CD4-positive, alpha-beta T cell treated with Interleukin-15 for 1 hour (primary cell): Measurements from ENCODE around the gene PGPEP1.
"Not testable (repeated sequence)": the region's sequence is repeated elsewhere in the genome, so short reads cannot be mapped to it uniquely, and the experiment has no call there.

Source experiments
- DNase-seq: peaks from one replicate; pipeline ENCODE4 v3.0.0-alpha.2; 2020

PGPEP1 gene

DNA sequence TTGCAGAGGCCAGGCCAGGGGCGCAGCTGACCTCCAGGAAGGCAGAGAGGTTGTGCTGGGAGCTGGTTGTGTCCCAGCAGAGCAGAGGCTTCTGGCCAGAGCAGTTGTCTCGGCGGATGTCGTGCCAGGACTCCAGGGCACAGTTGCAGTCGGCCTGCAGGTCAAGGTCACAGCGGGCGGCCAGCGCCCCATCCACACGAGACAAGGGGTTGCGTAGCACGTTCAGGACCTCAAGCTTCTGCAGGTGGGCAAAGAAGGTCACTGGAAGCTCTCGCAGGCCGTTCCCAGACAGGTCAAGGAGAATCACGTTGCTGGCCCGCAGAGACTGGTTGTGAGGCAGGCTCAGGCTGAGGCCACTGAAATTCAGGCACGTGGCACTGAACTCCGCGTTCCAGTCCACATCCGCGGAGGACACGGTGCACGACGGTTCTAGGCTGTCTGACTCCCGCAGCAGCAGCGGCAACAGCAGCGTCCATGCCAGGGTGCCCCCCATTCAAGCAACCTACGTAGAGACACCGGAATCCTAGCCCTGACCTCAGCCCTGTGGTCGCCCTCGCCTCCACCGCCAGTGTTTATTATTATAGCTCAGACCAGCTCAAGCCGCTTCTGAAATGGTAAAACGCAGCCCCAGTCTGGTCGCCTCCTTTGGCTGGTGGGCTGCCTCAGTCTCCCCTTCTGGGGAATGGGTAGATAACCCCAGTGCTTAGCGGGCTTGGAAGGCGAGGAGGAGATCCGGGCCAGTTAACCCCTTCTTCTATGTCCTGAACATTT is 56.3 kb downstream of the PGPEP1 start:
- no peak for DNase-seq

DNA sequence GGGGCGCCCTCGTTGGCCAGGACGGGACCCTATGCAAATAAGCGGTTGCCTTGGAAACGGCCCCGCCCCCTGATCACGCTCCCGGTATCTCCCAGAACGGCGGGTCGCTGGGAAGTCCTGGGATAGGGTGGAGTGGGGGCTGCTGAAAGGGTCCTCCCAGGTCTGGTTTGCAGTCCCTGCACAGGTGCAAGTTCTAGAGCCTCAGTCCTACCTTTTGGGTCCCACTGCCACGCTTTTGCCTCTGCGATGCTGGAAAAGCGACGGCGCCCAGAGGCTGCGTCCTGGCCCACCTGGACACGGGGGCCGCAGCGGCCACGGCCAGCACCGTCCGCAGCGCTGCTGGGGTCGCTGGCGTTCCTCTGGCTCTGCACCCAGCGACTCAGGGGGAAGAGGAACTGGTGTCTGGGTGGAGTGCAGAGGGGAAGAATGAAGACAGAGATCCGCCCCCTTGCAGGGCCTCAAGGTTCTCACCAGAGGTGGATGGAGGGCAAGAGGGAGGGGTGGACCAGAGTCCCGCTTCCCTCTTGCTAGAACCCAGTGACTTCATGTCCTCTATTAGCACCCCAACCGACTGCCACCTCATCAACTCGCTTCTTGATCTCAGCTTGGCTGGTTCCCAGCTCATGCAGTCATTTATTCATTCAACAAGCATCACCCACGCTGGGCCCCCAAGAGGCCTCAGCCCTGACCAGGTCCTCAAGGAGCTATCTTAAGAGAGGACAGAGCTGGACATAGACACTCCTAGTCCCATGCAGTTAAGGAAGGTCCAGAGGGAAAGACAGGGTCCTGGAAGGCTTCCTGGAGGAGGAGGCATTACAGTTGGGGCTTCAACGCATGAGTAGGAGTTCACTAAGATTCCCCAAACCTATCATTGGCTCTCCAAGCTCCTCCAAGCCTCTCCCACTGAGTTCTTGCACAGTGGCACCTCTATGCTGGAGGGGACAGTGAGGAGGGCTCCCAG is 57.1 kb downstream of the PGPEP1 start, which contains the start of gene LRRC25:
Gene LRRC25 (minus strand): TSS at position 381 of the 961 bp plus-strand sequence. CDS start 659 bp downstream, outside the sequence.
- peak; percentile 85 for DNase-seq

DNA sequence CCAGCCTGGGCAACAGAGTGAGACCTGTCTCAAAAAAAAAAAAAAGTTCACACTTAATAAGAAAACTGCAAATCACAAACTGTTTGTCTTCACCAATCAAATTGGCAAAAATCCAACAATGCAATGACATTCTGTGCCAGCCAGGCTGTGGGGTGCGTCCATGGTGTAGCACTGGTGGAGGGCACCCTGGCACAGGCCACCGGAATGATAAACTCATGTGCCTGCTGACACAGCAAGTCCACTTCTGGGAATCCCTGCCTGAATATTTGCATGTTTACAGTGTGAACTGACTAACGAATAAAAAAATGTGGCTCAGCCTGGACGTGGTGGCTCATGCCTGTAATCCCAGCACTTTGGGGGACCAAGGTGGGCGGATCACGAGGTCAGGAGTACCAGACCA is 58.6 kb downstream of the PGPEP1 start:
- DNase-seq = no peak

DNA sequence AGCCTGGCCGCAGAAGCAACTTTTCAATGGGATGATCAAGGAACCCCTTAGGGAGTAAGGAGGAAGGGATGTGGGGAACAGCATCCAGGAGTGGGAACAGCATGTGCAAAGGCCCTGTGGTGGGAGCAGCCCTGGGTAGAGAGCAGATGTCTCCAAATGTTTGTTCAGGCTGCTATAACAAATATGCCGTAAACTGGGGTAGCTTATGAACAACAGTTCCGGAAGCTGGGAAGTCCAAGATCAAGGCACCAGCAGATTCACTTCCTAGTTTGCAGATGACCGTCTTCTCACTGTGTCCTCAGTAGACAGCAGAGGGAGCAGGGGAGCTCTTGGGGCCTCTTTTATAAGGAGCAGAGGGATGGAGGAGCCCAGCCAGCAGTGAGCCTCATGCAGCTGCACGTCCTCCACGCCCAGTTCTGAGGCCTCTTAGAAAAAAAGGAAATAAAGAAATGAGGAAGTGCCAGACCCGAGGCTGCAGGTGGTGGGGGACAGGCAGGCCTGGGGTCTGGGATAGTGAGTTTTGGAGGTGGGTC is 61.2 kb downstream of the PGPEP1 start:
- peak; percentile 81 for DNase-seq

DNA sequence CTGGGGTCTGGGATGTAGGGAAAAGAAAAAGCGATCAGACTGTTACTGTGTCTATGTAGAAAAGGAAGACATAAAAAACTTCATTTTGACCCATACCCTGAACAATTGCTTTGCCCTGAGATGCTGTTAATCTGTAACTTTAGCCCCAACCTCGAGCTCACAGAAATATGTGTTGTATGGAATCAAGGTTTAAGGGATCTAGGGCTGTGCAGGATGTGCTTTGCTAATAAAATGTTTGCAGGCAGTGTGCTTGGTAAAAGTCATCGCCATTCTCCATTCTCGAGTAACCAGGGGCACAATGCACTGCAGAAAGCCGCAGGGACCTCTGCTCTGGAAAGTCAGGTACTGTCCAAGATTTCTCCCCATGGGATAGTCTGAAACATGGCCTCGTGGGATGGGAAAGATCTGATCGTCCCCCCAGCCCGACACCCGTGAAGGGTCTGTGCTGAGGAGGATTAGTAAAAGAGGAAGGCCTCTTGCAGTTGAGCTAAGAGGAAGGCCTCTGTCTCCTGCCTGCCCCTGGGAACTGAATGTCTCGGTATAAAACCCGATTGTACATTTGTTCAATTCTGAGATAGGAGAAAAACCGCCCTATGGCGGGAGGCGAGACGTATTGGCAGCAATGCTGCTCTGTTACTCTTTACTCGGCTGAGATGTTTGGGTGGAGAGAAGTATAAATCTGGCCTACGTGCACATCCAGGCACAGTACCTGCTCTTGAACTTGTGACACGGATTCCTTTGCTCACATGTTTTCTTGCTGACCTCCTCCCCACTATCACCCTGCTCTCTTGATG is 62.3 kb downstream of the PGPEP1 start:
- DNase-seq = not testable (repeated sequence)

DNA sequence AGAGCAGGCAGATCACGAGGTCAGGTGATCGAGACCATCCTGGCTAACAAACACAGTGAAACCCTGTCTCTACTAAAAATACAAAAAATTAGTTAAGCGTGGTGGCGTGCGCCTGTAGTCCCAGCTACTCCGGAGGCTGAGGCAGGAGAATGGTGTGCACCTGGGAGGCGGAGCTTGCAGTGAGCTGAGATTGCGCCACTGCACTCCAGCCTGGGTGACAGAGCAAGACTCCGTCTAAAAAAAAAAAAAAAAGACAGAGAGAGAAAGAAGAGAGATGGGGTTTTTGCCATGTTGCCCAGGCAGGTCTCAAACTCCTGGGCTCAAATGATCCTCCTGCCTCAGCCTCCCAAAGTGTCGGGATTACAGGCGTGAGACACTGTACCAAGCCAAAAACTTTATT is 65.4 kb downstream of the PGPEP1 start:
- DNase-seq = not testable (repeated sequence)

DNA sequence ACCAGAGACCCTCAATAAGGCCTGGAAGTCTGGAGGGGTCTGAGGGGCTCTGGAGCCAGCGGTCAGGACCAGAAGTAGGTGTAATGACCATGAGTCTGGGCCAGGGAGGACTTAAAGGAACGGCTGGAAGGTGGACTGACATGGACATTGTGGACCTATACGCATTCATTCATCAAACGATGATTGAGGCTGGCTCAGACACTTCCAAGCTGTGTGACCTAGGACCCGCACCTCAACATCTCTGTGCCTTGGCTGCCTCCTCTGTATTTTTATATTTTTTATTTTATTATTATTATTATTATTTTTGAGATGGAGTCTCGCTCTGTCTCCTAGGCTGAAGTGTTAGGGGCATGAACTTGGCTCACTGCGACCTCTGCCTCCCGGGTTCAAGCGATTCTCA is 66.4 kb downstream of the PGPEP1 start:
- no peak for DNase-seq

DNA sequence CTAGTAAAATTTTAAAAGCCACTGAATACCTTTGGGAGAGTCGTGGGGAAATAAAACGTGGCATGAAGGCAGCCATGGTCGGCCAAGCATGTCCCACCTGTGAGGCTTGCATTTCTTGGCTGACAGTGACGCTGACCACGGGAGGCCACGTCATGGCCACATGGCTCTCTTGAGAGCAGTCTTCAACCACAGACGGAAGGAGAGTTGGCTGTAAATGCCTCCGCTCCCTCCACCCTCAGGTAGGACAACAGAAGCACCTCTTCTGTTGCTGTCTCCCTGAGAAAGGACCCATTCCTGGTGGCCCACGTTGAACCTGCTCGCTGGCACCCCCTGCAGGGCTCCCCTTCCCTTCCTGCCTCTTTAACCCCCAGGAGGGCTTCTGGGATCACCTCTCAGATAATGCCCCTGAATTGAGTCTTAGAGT is 67.7 kb downstream of the PGPEP1 start:
- DNase-seq = peak; percentile 62

DNA sequence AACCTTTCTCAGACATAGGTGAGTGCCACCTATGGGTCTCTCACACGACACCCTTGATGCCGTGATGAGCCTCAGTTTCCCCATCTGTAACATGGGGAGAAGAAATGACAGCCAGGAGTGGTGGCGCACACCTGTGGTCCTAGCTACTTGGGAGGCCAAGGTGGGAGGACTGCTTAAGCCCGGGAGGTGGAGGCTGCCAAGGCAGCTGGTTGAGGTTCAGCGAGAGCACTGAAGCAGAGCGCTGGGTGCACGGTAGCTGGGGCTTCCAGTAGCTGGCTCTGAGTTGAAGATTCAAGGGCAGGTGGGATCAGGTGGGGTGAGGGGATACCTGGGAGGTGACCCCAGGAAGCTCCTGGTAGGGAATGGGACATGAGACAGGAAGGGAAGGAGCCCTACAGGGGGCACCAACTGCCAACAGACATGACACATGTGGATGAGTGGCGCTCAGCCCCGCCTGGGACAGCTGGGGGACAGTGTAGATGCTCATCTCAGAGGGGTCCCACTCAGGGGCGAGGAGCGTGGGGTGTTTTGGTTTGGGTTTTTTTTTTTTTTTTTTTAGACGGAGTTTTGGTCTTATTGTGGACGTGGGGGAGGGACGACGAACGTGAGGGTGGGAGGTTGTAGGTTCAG is 72.3 kb downstream of the PGPEP1 start:
- DNase-seq = no peak

DNA sequence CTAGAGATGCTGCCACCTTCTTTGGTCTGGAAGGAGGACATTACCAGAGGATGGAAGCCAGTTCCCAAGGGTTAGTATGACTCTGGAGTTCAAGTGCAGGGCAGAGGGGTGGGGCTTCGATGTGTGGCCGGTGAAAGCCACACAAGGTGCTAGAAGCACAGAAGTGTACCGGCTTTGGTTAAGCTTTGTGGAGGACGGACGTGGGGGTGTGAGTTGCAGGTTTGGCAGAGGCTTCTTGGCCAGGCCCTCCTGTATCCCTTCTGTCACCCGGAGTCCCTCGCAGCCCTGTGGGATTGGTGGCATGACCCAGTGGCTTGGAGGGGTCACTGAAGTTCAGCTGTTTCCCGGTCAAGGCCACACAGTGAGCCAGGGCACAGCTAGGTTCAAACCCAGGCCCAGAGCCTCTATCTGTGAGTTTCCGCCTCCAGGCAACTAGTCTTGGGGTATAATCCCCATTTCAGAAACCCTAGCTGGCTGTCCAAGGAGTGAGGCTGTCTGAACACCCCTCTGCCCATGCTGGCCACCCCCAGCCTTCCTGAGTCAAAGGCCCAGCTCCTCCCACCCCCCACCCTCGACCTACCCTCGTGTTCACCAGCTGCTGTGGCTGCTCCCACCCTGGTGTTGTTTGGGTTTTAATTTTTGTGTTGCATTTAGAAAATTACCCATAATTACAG is 74.2 kb downstream of the PGPEP1 start:
- no peak for DNase-seq

DNA sequence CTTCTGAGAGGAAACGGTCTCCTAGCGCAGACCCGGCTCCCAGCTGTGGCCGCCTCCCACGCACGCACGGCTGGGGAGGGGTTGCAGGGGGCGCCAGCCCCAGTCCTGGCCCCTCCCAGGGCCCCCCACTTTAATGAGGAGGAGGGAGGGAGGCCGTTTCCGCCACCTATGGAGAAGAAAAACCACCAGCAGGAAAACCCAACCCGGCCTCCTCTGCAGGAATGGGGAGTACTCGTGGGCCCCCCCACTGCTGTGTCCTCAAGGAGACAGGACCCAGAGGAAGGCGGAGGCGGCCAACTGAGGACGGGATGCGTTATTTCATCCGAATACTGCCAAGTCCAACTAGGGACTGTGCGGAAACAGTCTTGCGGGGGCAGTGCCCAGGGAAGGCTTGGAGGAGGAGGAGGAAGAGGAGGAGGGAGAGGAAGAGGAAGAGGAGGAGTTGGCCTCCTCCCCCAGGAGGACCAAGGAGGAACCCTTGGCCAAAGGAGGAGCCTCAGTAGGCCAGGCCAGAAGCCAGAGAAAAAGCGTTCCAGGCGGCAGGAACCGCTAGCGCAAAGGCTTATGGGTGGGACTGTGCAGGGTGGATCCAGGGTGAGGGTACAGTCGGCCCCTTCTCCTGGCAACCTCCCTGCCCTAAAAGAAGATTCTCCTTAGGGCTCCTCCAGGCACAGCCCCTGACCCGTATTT is 74.9 kb downstream of the PGPEP1 start:
- DNase-seq = no peak

DNA sequence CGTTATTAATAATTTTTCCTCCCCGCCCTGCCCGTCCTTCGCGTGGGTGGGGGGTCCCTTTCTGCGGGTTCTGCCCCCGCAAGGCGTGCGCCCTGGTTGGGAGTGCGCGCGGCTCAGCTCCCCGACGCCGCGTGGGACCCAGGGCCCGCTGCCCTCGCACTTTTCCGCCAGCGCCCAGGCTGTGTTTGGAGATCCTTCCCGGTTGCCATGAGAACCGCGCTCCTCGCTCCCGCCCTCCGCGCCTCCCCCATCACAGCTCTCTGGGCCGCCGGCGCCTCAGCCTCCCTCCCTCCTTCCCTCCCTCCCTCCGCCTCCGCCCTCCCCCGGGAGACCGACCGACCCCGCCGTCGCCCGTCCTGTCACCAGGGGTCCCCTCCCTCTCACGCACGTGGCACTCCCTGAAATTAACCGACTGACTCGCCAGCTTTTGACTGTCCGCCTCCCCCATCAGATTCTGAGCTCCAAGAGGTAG is 76.4 kb downstream of the PGPEP1 start:
- peak; percentile 91 for DNase-seq

DNA sequence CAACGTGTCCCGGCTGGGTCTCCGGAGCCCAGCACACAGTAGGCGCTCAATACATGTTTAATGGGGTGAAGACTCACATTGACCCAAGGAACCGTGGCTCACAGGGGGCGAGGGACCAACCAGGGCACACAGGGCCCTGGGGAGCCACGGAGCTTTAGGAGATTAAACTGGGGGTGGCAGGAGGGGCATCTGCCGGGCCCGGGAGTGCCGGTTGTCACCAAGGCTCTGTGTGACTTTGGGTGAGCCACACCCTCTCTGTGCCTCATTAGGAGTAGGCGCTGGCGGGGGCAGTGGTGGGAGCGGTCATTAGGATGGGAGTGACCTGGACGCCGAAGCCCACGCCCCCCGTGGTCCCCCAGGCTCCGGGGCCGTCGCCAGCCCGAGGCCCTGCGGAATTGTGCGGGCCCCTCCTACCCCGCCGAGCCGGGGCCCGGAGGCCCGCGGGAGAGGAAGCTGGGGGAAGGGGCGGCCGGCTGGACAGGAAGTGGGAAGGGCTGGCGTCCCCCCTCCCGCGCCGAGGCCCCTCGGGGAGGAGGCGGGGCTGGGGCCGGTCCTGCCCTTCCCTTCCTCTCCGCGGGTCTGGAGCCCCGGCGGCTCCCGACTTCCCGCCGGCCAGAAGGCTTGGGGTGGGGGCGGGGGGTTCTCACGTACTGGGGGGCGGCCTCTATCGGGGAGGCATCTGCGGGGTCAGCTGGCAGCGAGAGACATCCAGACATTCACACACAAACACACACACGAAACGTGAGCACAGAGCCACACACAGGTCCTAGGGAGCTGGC is 77.0 kb downstream of the PGPEP1 start:
- peak; percentile 69 for DNase-seq

DNA sequence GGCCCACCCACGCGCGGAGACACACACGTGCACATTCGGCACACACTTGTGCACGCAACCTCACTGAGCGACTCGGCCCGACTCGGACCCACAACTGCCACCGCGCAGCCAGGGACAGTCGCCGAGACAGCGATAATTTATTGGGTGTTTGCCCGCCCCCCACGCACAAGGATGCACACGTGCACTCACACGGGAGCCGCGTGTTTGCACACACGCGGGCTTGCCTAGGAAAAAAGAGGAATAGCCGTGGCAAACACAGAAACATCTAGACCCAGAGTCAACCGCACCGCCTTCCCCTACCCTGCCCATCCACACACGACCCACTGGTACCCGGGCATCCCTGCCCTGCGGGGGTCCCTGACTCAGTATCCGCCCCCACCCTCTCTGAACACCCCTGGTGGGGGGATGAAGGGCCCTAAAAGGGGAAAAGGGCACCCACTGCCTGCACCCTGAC is 77.7 kb downstream of the PGPEP1 start:
- DNase-seq = no peak

DNA sequence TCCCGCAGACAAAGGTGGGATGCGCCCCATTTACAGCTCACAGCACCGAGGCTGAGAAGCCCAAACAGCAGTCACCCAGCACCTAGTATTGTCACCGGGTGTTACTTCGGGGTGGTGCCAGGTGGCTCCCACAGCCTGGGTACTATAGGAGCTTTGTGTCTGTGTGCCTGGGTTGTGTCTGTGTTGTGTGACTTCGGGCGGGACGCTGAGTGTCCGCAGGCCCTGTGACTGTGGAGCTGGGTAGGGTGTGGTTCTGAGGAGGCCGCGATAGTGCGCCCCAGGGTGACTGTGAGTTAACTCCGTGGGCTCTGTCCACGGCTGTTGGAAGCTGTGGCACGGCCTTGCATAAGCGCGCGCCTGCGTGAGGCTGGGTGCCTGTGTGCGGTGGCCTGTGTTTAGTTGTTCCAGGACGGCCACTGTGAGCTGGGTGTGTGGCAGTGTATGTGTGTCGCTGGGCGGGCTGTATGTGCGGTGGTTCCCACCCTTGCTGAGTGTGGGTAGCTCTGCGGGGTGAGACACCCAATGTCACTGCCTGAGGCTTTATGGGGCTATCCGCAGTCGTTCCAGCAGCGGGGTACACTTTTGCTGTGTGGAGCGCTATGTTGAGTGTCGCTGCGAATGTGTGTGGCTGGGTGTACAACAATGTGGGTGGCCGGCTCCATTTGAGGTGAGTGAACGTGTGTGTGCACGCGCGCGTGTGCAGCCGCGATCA is 78.2 kb downstream of the PGPEP1 start:
- DNase-seq = peak; percentile 62

DNA sequence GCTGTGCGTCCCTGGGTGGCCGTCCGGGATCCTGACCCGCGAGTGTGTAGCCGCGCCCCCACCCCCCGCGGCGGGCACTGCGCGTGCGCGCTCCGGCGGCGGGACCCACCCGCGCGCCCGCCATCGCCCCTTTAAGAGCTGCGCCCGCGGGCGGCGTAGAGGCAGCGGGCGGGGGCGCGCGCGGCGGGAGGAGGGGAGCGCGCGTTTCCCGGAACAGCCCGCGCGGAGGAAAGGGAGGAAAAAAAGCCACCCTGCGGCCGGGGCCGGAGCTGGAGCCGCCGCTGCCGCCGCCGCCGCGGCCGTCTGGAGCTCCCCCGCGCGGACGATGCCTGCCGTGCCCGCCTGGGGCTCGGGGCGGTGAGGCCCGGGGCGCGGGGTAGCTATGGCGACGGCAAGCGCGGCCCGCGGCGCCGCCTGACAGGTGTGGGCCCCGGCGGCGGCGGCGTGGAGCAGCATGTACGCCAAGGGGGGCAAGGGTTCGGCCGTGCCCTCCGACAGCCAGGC is 78.8 kb downstream of the PGPEP1 start, which contains the start of gene SSBP4:
Gene SSBP4 (plus strand): TSS at position 204 of the 504 bp plus-strand sequence. CDS start 251 bp downstream, at position 455.
- peak; percentile 76 for DNase-seq
